GM21447 (cell line): ENCODE data around the gene ZNF709.
A peak's percentile ranks its signal among the peaks of the same experiment; 100 is the strongest.
"Not testable (repeated sequence)": the region's sequence is repeated elsewhere in the genome, so short reads cannot be mapped to it uniquely, and the experiment has no call there.

Experiments used
- ATAC-seq: cut with Tn5 transposase; IDR thresholded peaks from one replicate; pipeline ENCODE4 v1.9.1; 2021; ENCODE audit not compliant: unreplicated experiment

Gene ZNF709

GRCh38 chr19:12453495-12453894 lies 31.1 kb downstream of the ZNF709 start:
- no peak for ATAC-seq

GRCh38 chr19:12450844-12451243 lies 33.8 kb downstream of the ZNF709 start:
- no peak for ATAC-seq

GRCh38 chr19:12448808-12449207 lies 35.8 kb downstream of the ZNF709 start:
- no peak for ATAC-seq

DNA sequence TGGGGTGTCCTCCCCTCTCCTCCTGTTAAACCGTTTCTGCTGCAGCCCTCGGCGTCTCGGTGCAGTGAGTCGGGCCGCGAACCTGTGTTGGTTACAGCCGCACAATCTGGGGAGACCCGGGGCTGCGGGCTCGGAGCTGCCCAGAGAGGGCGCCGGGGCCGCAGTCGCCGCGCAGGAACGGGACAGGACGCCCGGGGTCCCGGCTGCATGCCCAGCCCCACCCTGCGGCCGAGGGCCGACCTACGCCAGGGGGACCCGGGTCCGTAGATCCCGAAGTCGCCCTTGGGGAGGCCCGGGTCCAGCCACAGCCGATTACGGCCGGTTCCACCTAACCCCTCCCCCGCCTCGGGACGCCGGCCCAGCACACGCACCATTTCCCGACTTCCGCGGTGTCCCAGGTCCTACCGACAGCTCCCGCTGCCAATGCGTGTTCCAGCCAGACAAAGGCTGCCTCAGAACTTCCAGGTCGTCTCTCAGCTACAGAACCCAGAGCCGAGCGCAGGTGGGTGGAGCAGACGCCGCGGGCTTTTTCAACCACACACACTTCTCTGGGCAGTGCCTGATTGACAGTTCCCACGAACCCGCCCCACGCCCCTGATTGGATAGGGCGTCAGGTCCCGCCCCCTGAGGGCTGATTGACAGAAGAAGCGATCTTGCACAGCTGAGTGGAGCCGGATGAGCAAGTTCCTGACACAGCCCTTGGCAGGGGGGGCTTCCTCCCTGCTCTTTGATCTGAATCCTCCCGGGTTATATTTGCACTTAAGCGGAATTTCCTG lies 43.9 kb downstream of the ZNF709 start, which contains the start of gene ZNF443:
ZNF443 (minus strand) TSS at position 481 of the 776 bp plus-strand sequence; CDS start at position 374, 107 bp downstream.
- ATAC-seq, result peak; percentile 88

GRCh38 chr19:12439686-12440540 lies 44.7 kb downstream of the ZNF709 start:
- ATAC-seq, result peak; percentile 44

- ATAC-seq, result not testable (repeated sequence)
These were observed 53.8 kb downstream of the ZNF709 start for GRCh38 chr19:12430726-12431299.

- ATAC-seq, result no peak
These were observed 58.7 kb downstream of the ZNF709 start for GRCh38 chr19:12425888-12426274.

GRCh38 chr19:12425236-12425887 lies 59.3 kb downstream of the ZNF709 start:
- ATAC-seq, result no peak

DNA sequence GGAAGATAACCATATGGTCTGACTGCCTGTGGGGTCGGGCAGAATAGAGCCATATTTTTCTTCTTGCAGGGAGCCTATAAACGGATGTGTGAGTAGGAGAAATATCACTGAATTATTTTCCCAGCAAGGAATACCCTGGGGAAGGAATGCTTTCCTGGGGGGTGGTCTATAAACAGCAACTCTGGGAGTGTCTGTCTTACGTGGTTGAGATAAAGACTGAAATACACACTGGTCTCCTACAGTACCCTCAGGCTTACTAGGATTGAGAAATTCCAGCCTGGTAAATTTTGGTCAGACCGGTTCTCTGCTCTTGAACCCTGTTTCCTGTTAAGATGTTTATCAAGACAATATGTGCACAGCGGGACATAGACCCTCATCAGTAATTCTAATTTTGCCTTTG lies 67.3 kb downstream of the ZNF709 start:
- ATAC-seq, result not testable (repeated sequence)

DNA sequence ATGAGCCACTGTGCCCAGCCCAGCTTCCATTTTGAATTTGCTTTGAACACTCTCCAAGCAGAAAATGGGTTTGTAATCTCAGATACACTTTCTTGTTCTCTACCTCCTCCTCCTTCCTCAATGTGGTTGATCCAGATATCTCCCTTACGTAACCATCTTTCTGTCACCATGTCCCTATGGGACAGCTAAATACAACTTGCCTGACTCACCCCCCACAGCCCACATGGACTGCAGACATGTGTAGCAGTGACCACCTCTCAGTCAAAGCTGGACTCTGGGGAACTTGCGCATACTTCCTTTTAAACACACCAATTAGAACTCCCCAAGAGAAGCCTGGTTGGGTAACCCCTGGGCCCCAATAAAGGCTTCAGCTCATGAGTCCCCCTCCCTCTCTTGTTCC lies 72.7 kb downstream of the ZNF709 start:
- no peak for ATAC-seq
